Naive thymus-derived CD4-positive, alpha-beta T cell (primary cell): Measurements from ENCODE around the gene POLR2E. TPM values are rescaled to one million over a fixed set of nuclear protein-coding genes. Genes with fewer than 3 reads are reported as not detected.

Experiments used
- polyA plus RNA-seq, 2 donors: library from polyadenylated mRNA; unstranded; fragments of 300-500 nt; fragmentation: Illumina TruSeq; gene quantifications; one replicate each; pipeline ENCODE4 v1.2.3, GENCODE V29; 2021
- total RNA-seq, 6 experiments: library from RNA in 5 of 6; stranded (reverse) in 5 of 6; gene quantifications; 1 replicate in 5 of 6; 2 replicates in 1 of 6; pipeline ENCODE4 v1.2.3 and lab custom pipeline; 2021 to 2026

The POLR2E gene
- total and polyA plus RNA-seq, 7 experiments from 2014 or later, result 75.3 to 179 (median 82.8) TPM

Other genes starting within 250 kb of the POLR2E start
- 1 to 10 TPM in 1 of 5 experiments, not detected in 4; 4.9 TPM for gene ELANE, start 243.1 kb downstream of the POLR2E start, total RNA-seq
- gene ELANE, start 243.1 kb downstream of the POLR2E start, polyA plus RNA-seq, result not detected
- 10 to 100 TPM in 2 of 5 experiments, 1 to 10 TPM in 3; 1.3 to 58.0 (median 2.1) TPM for gene CFD, start 235.7 kb downstream of the POLR2E start, total RNA-seq
- 1 to 10 TPM; 4.9 to 8.0 TPM for gene CFD, start 235.7 kb downstream of the POLR2E start, polyA plus RNA-seq
- gene MED16, start 202.2 kb downstream of the POLR2E start, total RNA-seq, result 10 to 100 TPM; 47.5 to 78.2 (median 67.6) TPM
- gene MED16, start 202.2 kb downstream of the POLR2E start, polyA plus RNA-seq, result 100 to 1,000 TPM in 1 of 2 donors, 10 to 100 TPM in 1; 65.7 to 142 TPM
- gene RNU6-9, start 201.9 kb downstream of the POLR2E start, total RNA-seq, result not detected
- not detected for gene RNU6-9, start 201.9 kb downstream of the POLR2E start, polyA plus RNA-seq
- 100 to 1,000 TPM; 123 to 219 (median 184) TPM for gene R3HDM4, start 182.2 kb downstream of the POLR2E start, total RNA-seq
- gene R3HDM4, start 182.2 kb downstream of the POLR2E start, polyA plus RNA-seq, result 100 to 1,000 TPM; 195 to 251 TPM
- 1 to 10 TPM; 1.1 to 3.0 (median 1.7) TPM for gene KISS1R, start 178.0 kb downstream of the POLR2E start, total RNA-seq
- under 1 TPM; 0.72 to 0.85 TPM for gene KISS1R, start 178.0 kb downstream of the POLR2E start, polyA plus RNA-seq
- gene ARID3A, start 169.3 kb downstream of the POLR2E start, total RNA-seq, result 10 to 100 TPM in 3 of 5 experiments, 1 to 10 TPM in 2; 7.1 to 33.1 (median 10.2) TPM
- gene ARID3A, start 169.3 kb downstream of the POLR2E start, polyA plus RNA-seq, result under 1 TPM; 0.57 to 0.95 TPM
- 10 to 100 TPM; 20.7 to 63.8 (median 48.5) TPM for gene WDR18, start 111.0 kb downstream of the POLR2E start, total RNA-seq
- gene WDR18, start 111.0 kb downstream of the POLR2E start, polyA plus RNA-seq, result 10 to 100 TPM; 69.8 to 74.4 TPM
- gene GRIN3B, start 95.0 kb downstream of the POLR2E start, total RNA-seq, result under 1 TPM in 3 of 5 experiments, not detected in 2; 0.10 to 0.56 (median 0.19) TPM
- not detected for gene GRIN3B, start 95.0 kb downstream of the POLR2E start, polyA plus RNA-seq
- gene TMEM259, start 74.3 kb downstream of the POLR2E start, total RNA-seq, result 100 to 1,000 TPM; 189 to 347 (median 311) TPM
- 10 to 100 TPM; 40.7 to 86.1 TPM for gene TMEM259, start 74.3 kb downstream of the POLR2E start, polyA plus RNA-seq
- gene RNU6-2, start 73.9 kb downstream of the POLR2E start, total RNA-seq, result not detected
- gene RNU6-2, start 73.9 kb downstream of the POLR2E start, polyA plus RNA-seq, result not detected
- gene CNN2, start 68.8 kb downstream of the POLR2E start, total RNA-seq, result 100 to 1,000 TPM; 234 to 440 (median 240) TPM
- 100 to 1,000 TPM; 401 to 704 TPM for gene CNN2, start 68.8 kb downstream of the POLR2E start, polyA plus RNA-seq
- 100 to 1,000 TPM in 4 of 5 experiments, 10 to 100 TPM in 1; 57.8 to 323 (median 155) TPM for gene ABCA7, start 55.3 kb downstream of the POLR2E start, total RNA-seq
- gene ABCA7, start 55.3 kb downstream of the POLR2E start, polyA plus RNA-seq, result 10 to 100 TPM in 1 of 2 donors, 1 to 10 TPM in 1; 6.6 to 25.5 TPM
- 1,000 to 10,000 TPM in 1 of 5 experiments, 100 to 1,000 TPM in 4; 467 to 1,030 (median 779) TPM for gene ARHGAP45, start 28.2 kb downstream of the POLR2E start, total RNA-seq
- 100 to 1,000 TPM; 305 to 880 TPM for gene ARHGAP45, start 28.2 kb downstream of the POLR2E start, polyA plus RNA-seq
- gene GPX4, start 8.6 kb upstream of the POLR2E start, total RNA-seq, result 100 to 1,000 TPM; 122 to 235 (median 194) TPM
- gene GPX4, start 8.6 kb upstream of the POLR2E start, polyA plus RNA-seq, result 100 to 1,000 TPM; 417 to 522 TPM
- 100 to 1,000 TPM in 3 of 5 experiments, 10 to 100 TPM in 2; 88.6 to 137 (median 104) TPM for gene SBNO2, start 78.9 kb upstream of the POLR2E start, total RNA-seq
- 1 to 10 TPM; 1.7 to 2.6 TPM for gene SBNO2, start 78.9 kb upstream of the POLR2E start, polyA plus RNA-seq
- gene STK11, start 110.4 kb upstream of the POLR2E start, total RNA-seq, result 10 to 100 TPM; 67.7 to 91.3 (median 71.6) TPM
- gene STK11, start 110.4 kb upstream of the POLR2E start, polyA plus RNA-seq, result 10 to 100 TPM; 13.9 to 28.9 TPM
- under 1 TPM in 2 of 5 experiments, not detected in 3; 0.15 to 0.27 TPM for gene CBARP, start 142.6 kb upstream of the POLR2E start, total RNA-seq
- gene CBARP, start 142.6 kb upstream of the POLR2E start, polyA plus RNA-seq, result not detected
- gene ATP5F1D, start 146.4 kb upstream of the POLR2E start, total RNA-seq, result 100 to 1,000 TPM in 3 of 5 experiments, 10 to 100 TPM in 2; 90.6 to 178 (median 102) TPM
- gene ATP5F1D, start 146.4 kb upstream of the POLR2E start, polyA plus RNA-seq, result 100 to 1,000 TPM; 209 to 302 TPM
- 100 to 1,000 TPM in 2 of 5 experiments, 10 to 100 TPM in 3; 22.6 to 310 (median 78.1) TPM for gene MIDN, start 153.2 kb upstream of the POLR2E start, total RNA-seq
- gene MIDN, start 153.2 kb upstream of the POLR2E start, polyA plus RNA-seq, result 1 to 10 TPM; 1.4 to 3.6 TPM
- 100 to 1,000 TPM; 237 to 629 (median 524) TPM for gene CIRBP, start 174.0 kb upstream of the POLR2E start, total RNA-seq
- gene CIRBP, start 174.0 kb upstream of the POLR2E start, polyA plus RNA-seq, result 100 to 1,000 TPM; 233 to 247 TPM
- 10 to 100 TPM; 31.7 to 57.3 (median 47.7) TPM for gene FAM174C, start 180.2 kb upstream of the POLR2E start, total RNA-seq
- 10 to 100 TPM; 75.0 to 78.8 TPM for gene FAM174C, start 180.2 kb upstream of the POLR2E start, polyA plus RNA-seq
- not detected for gene EFNA2, start 190.5 kb upstream of the POLR2E start, total RNA-seq
- not detected for gene EFNA2, start 190.5 kb upstream of the POLR2E start, polyA plus RNA-seq